WI38 (cell line): ENCODE measurements around the gene NR4A3.
A peak's percentile ranks its signal among the peaks of the same experiment; 100 is the strongest.

Experiments
- H3K4me3 ChIP-seq: 2 replicates; pipeline ENCODE4 v1.5.1; 2011; ENCODE audit warnings: low read depth, mild to moderate bottlenecking, control low read depth, low read length
- CTCF ChIP-seq: IDR thresholded peaks from 2 replicates; pipeline ENCODE4 v1.5.1; 2012; ENCODE audit warnings: low read depth, mild to moderate bottlenecking, control low read depth, low read length

Gene NR4A3

GRCh38 chr9:99814359-99814758, 7.3 kb upstream of the NR4A3 start:
- TF ChIP-seq CTCF = no peak
- H3K4me3 ChIP-seq = no peak overlapping the region

GRCh38 chr9:99816392-99816791, 5.3 kb upstream of the NR4A3 start:
- H3K4me3 ChIP-seq = no peak overlapping the region
- no peak for TF ChIP-seq CTCF

- TF ChIP-seq CTCF = no peak
- H3K4me3 ChIP-seq = peak overlapping the region; percentile 85
Observed at GRCh38 chr9:99818500-99818899, 3.2 kb upstream of the NR4A3 start.

- peak overlapping the region; percentile 85 for H3K4me3 ChIP-seq
Observed at GRCh38 chr9:99819123-99819855, 2.4 kb upstream of the NR4A3 start.

GRCh38 chr9:99819856-99820684, 1.6 kb upstream of the NR4A3 start:
- peak overlapping the region; percentile 90 for H3K4me3 ChIP-seq
- TF ChIP-seq CTCF = no peak

More at GRCh38 chr9:99819123-99819855, 2.4 kb upstream of the NR4A3 start:
- TF ChIP-seq CTCF = no peak

- H3K4me3 ChIP-seq = peak overlapping the region; percentile 90
- TF ChIP-seq CTCF = no peak
Observed at GRCh38 chr9:99820685-99821395, 845 bp upstream of the NR4A3 start.
